HCT116 (cell line): Measurements from ENCODE around the gene CACNA1E. TPM values are rescaled to one million over a fixed set of nuclear protein-coding genes. Genes with fewer than 3 reads are reported as not detected.

Experiments used
- ATAC-seq: fragments of 200-7000 bp; cut with Tn5 transposase; 2 replicates; pipeline ENCODE4 v1.9.1; 2020; ENCODE audit warnings: mild to moderate bottlenecking, moderate library complexity
- BruUV-seq: library from RNA; stranded (reverse); fragments of 400-500 nt; replicated peaks from 2 replicates; lab custom pipeline; 2021; lab: Mats Ljungman, UMichigan
- CTCF ChIA-PET: fragments of 300-600 bp; sonication (Branson Sonifier 250); formaldehyde crosslinking; loops from one replicate; lab custom pipeline; 2021; ENCODE audit warnings: antibody characterized with exemption; lab: Charles Lee
- POLR2A ChIA-PET: fragments of 300-600, 350-600 bp; sonication (Branson Sonifier 250); formaldehyde crosslinking; loops from one replicate; lab custom pipeline; 2021; ENCODE audit warnings: antibody characterized with exemption; lab: Charles Lee
- RAD21 ChIA-PET, 2 experiments: fragments of 300-600 bp; sonication (Branson Sonifier 250); formaldehyde crosslinking; loops; one replicate each; lab custom pipeline; 2023; ENCODE audit warnings: low total read pairs in 2 of 2; ENCODE audit not compliant: uncharacterized antibody in 2 of 2, unreplicated experiment in 2 of 2, low non-redundant PET in 1 of 2; lab: Charles Lee
- DNase-seq: peaks from one replicate; pipeline ENCODE4 v3.0.0-alpha.2; 2010; ENCODE audit warnings: low read depth, low spot score
- H2AFZ ChIP-seq: fragments of 200-600 bp; shearing (Covaris generic), sonication (generic); 2 replicates; pipeline ENCODE4 v1.6.1; 2017; ENCODE audit warnings: low read depth, mixed run types, mixed read lengths, antibody characterized with exemption, low read length; ENCODE audit not compliant: poor library complexity, severe bottlenecking
- H3K27ac ChIP-seq: 2 replicates; pipeline ENCODE4 v1.5.1; 2012; ENCODE audit warnings: low read depth, low read length
- H3K27me3 ChIP-seq: fragments of 200-600 bp; sonication (generic); 2 replicates; pipeline ENCODE4 v1.6.1; 2016; ENCODE audit warnings: mixed run types, low read length, mixed read lengths; ENCODE audit not compliant: insufficient read depth
- H3K36me3 ChIP-seq, 2 experiments: fragments of 200-500 bp in 1 of 2; fragments of 200-600 bp in 1 of 2; sonication (Bioruptor generic) in 1 of 2; sonication (generic) in 1 of 2; 2 replicates each; pipeline versions ENCODE4 v1.5.1 to v1.6.1; 2014 to 2016; ENCODE audit warnings: low read length in 2 of 2, inconsistent platforms in 1 of 2, mixed read lengths in 1 of 2, mixed run types in 1 of 2; ENCODE audit not compliant: insufficient read depth in 2 of 2, control insufficient read depth in 1 of 2
- H3K4me1 ChIP-seq, 2 experiments: fragments of 200-600 bp in 1 of 2; sonication (generic) in 1 of 2; 2 replicates each; pipeline versions ENCODE4 v1.5.1 to v1.6.1; 2012 to 2017; ENCODE audit warnings: low read length in 2 of 2, inconsistent platforms in 1 of 2, mild to moderate bottlenecking in 1 of 2, mixed read lengths in 1 of 2, mixed run types in 1 of 2, moderate library complexity in 1 of 2; ENCODE audit not compliant: insufficient read depth in 2 of 2, control insufficient read depth in 1 of 2
- H3K4me2 ChIP-seq: fragments of 200-600 bp; sonication (generic); 2 replicates; pipeline ENCODE4 v1.6.1; 2017; ENCODE audit warnings: mixed run types, low read length, mixed read lengths
- H3K4me3 ChIP-seq, 2 experiments: fragments of 200-600 bp in 1 of 2; sonication (generic) in 1 of 2; replicated peaks in 1 of 2; 2 replicates each; pipeline ENCODE4 v1.5.1; 2011 to 2016; ENCODE audit warnings: low read length in 2 of 2, control low read depth in 1 of 2, low read depth in 1 of 2, mild to moderate bottlenecking in 1 of 2, mixed read lengths in 1 of 2, mixed run types in 1 of 2
- H3K79me2 ChIP-seq: fragments of 200-600 bp; sonication (generic); 2 replicates; pipeline ENCODE4 v1.6.1; 2017; ENCODE audit warnings: mild to moderate bottlenecking, mixed run types, low read length, moderate library complexity, mixed read lengths; ENCODE audit not compliant: insufficient read depth
- H3K9ac ChIP-seq: fragments of 200-600 bp; sonication (generic); 2 replicates; pipeline ENCODE4 v1.6.1; 2016; ENCODE audit warnings: low read length, mixed read lengths
- H3K9me2 ChIP-seq: fragments of 200-600 bp; sonication (generic), shearing (Covaris generic); 2 replicates; pipeline ENCODE4 v1.6.1; 2017; ENCODE audit warnings: mixed run types, mild to moderate bottlenecking, moderate library complexity; ENCODE audit not compliant: insufficient read depth
- H3K9me3 ChIP-seq, 2 experiments: fragments of 200-500 bp in 1 of 2; fragments of 200-600 bp in 1 of 2; sonication (Bioruptor generic) in 1 of 2; sonication (generic) in 1 of 2; 2 replicates each; pipeline ENCODE4 v1.6.1; 2014 to 2017; ENCODE audit warnings: low read length in 2 of 2, mixed read lengths in 2 of 2, inconsistent platforms in 1 of 2, low read depth in 1 of 2, mild to moderate bottlenecking in 1 of 2, mixed run types in 1 of 2, moderate library complexity in 1 of 2; ENCODE audit not compliant: control insufficient read depth in 1 of 2, insufficient read depth in 1 of 2
- H4K20me1 ChIP-seq: fragments of 200-600 bp; sonication (generic), shearing (Covaris generic); 2 replicates; pipeline ENCODE4 v1.6.1; 2017; ENCODE audit warnings: mixed run types, mild to moderate bottlenecking, moderate library complexity; ENCODE audit not compliant: insufficient read depth
- ELF1 ChIP-seq: IDR thresholded peaks from 2 replicates; pipeline ENCODE4 v1.6.1; 2012; ENCODE audit warnings: low read depth, borderline replicate concordance
- POLR2AphosphoS5 ChIP-seq: IDR thresholded peaks from 2 replicates; pipeline ENCODE4 v1.6.1; 2011; ENCODE audit warnings: mild to moderate bottlenecking, low read depth, low read length, moderate library complexity
- SRF ChIP-seq: IDR thresholded peaks from 2 replicates; pipeline ENCODE4 v1.6.1; 2012; ENCODE audit warnings: low read depth
- ZFX ChIP-seq: fragments of 450-650 bp; IDR thresholded peaks from 2 replicates; pipeline ENCODE4 v1.6.1; 2017
- intact Hi-C: fragments of 100-400 bp; cut with micrococcal nuclease; formaldehyde crosslinking; loops from 2 replicates; pipeline ENCODE4 v1.10.0; 2022
- total RNA-seq: library from RNA; stranded (reverse); gene quantifications from one replicate; pipeline ENCODE4 v1.2.1, GENCODE V29; 2021; ENCODE audit not compliant: unreplicated experiment
- TF ChIP-seq, protein P1 (sequence below), 3 experiments: fragments of 200-600 bp in 1 of 3; sonication (generic) in 1 of 3; IDR thresholded peaks in 2 of 3; conservative IDR thresholded peaks in 1 of 3; 2 replicates each; pipeline ENCODE4 v1.5.1; 2012 to 2017; ENCODE audit warnings: low read depth in 2 of 3, low read length in 2 of 3, antibody characterized with exemption in 1 of 3, borderline replicate concordance in 1 of 3, control low read depth in 1 of 3, mild to moderate bottlenecking in 1 of 3, mixed read lengths in 1 of 3, mixed run types in 1 of 3, moderate library complexity in 1 of 3; ENCODE audit not compliant: insufficient read depth in 1 of 3
- TF ChIP-seq, protein P2 (sequence below): IDR thresholded peaks from 2 replicates; pipeline ENCODE4 v1.6.1; 2012
- TF ChIP-seq, protein P3 (sequence below): IDR thresholded peaks from 2 replicates; pipeline ENCODE4 v1.6.1; 2012; ENCODE audit warnings: low read depth
- TF ChIP-seq, protein P4 (sequence below): IDR thresholded peaks from 2 replicates; pipeline ENCODE4 v1.6.1; 2012

The CACNA1E gene
- total RNA-seq, 1 experiment from 2014 or later, result 0.02 TPM

DNA sequence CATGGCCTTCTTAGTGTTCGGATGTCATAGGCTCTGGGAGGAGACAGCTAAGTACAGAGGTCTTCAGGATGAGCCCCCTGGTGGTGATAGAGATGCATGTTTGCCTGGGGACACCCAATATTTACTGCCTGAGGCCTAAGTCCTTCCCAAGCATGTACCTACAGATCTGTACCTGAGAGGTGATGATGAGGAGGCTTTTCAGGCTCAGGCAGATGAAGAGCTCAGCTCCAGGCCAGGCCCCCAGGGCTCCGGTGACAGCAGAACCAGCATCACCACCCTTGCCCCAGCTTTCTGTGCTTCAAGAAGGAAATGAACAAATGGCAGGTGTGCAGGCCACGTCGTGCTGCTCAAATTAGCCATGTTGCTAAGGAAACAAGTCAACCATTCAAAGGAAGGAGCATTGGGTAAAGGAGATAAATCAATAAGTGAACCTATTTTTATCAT is 21.1 kb downstream of the CACNA1E start:
- intact Hi-C loops, result loop anchor here (1.0 to 10.0 kb wide), 2 partner anchors 25 to 310 kb away; no protein-coding TSS in a partner anchor
- TF ChIP-seq, protein P1, sequence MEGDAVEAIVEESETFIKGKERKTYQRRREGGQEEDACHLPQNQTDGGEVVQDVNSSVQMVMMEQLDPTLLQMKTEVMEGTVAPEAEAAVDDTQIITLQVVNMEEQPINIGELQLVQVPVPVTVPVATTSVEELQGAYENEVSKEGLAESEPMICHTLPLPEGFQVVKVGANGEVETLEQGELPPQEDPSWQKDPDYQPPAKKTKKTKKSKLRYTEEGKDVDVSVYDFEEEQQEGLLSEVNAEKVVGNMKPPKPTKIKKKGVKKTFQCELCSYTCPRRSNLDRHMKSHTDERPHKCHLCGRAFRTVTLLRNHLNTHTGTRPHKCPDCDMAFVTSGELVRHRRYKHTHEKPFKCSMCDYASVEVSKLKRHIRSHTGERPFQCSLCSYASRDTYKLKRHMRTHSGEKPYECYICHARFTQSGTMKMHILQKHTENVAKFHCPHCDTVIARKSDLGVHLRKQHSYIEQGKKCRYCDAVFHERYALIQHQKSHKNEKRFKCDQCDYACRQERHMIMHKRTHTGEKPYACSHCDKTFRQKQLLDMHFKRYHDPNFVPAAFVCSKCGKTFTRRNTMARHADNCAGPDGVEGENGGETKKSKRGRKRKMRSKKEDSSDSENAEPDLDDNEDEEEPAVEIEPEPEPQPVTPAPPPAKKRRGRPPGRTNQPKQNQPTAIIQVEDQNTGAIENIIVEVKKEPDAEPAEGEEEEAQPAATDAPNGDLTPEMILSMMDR (IDR thresholded peaks at IDR 0.05 in 2 of 3, conservative IDR thresholded peaks at IDR 0.05 in 1 of 3; ENCODE audit: borderline replicate concordance in 1 of 3, insufficient read depth in 1 of 3, low read depth in 2 of 3, low read length in 2 of 3), result peak in 2 of 3 experiments; percentile 64 to 66; a peak in 4 of 6 replicates
- TF ChIP-seq, protein P2, sequence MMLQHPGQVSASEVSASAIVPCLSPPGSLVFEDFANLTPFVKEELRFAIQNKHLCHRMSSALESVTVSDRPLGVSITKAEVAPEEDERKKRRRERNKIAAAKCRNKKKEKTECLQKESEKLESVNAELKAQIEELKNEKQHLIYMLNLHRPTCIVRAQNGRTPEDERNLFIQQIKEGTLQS, result no peak

DNA sequence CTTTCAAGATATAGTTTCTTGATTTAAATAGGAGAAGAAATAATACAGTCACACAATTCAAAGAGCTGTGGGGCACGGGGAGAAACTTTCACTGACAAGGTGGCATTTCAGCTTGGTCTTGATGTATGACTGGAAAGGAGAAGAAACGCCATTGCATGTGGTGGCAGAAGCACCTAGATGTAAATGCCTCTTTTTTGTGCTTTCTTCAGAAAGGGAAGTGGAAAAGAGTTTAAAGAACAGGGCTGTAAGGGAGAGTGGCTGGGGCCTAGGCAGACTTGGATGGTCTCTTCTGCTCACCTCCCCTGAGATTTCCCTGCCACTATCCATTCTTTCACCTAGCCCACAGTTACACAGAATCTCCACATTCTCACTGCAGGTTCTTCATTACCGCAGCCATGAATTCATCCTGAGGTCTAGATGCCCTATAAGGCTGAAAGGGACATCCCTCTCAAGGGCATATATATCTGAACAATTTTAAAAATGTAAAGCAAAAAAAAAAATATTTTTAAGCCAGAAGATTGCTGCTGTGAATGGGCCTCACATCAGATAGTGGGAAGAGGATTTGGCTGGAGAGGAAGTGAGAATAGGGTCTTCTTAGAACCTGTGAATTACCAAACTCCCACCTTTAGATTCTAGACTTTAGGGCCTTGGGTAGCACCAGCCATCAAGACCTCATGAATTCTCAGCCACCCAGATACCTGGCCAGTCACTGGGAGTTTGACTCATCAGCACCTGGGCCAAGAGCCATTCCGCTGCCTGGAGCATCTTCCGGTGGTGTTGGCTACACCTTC is 23.4 kb downstream of the CACNA1E start:
- Histone ChIP-seq H4K20me1 (no peaks in the 10 kb centered on the region), H3K36me3 (no peaks in the 10 kb centered on the region), H3K9me2 (no peaks in the 10 kb centered on the region), H3K9ac (no peak overlapping the region), H2AFZ (no peak overlapping the region), H3K4me2 (no peak overlapping the region), H3K27ac (no peak overlapping the region), H3K4me1 (no peaks in the 10 kb centered on the region), H3K79me2 (no peaks in the 10 kb centered on the region), H3K9me3 (no peaks in the 10 kb centered on the region), H3K27me3 (no peaks in the 10 kb centered on the region; the same call in 1 of the 2 replicates), H3K4me3 (no peak overlapping the region)
- no TSS peak for BruUV-seq
- CTCF ChIA-PET, result no interaction called here
- POLR2A ChIA-PET, result no interaction called here
- DNase-seq (no peak), ATAC-seq (no peak)
- intact Hi-C loops, result loop anchor here (10.0 kb wide), 1 partner anchor 312 kb away; no protein-coding TSS in a partner anchor
- RAD21 ChIA-PET, result no interaction called here
- TF ChIP-seq, protein P3, sequence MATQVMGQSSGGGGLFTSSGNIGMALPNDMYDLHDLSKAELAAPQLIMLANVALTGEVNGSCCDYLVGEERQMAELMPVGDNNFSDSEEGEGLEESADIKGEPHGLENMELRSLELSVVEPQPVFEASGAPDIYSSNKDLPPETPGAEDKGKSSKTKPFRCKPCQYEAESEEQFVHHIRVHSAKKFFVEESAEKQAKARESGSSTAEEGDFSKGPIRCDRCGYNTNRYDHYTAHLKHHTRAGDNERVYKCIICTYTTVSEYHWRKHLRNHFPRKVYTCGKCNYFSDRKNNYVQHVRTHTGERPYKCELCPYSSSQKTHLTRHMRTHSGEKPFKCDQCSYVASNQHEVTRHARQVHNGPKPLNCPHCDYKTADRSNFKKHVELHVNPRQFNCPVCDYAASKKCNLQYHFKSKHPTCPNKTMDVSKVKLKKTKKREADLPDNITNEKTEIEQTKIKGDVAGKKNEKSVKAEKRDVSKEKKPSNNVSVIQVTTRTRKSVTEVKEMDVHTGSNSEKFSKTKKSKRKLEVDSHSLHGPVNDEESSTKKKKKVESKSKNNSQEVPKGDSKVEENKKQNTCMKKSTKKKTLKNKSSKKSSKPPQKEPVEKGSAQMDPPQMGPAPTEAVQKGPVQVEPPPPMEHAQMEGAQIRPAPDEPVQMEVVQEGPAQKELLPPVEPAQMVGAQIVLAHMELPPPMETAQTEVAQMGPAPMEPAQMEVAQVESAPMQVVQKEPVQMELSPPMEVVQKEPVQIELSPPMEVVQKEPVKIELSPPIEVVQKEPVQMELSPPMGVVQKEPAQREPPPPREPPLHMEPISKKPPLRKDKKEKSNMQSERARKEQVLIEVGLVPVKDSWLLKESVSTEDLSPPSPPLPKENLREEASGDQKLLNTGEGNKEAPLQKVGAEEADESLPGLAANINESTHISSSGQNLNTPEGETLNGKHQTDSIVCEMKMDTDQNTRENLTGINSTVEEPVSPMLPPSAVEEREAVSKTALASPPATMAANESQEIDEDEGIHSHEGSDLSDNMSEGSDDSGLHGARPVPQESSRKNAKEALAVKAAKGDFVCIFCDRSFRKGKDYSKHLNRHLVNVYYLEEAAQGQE, result no peak
- TF ChIP-seq SRF (no peak), ELF1 (no peak), ZFX (no peak), POLR2AphosphoS5 (no peak)
- TF ChIP-seq, protein P2, result no peak
- TF ChIP-seq, protein P4, sequence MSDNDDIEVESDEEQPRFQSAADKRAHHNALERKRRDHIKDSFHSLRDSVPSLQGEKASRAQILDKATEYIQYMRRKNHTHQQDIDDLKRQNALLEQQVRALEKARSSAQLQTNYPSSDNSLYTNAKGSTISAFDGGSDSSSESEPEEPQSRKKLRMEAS, result no peak

More for the DNA sequence above, 21.1 kb downstream of the CACNA1E start:
- Histone ChIP-seq H3K9me2 (no peaks in the 10 kb centered on the region), H3K9me3 (no peaks in the 10 kb centered on the region), H3K79me2 (no peaks in the 10 kb centered on the region), H3K27ac (no peak overlapping the region), H3K27me3 (peaks cover 10% of the 10 kb centered on the region), H3K4me1 (no peaks in the 10 kb centered on the region), H3K4me3 (no peak overlapping the region), H3K36me3 (no peaks in the 10 kb centered on the region), H4K20me1 (no peaks in the 10 kb centered on the region), H3K4me2 (no peak overlapping the region), H2AFZ (no peak overlapping the region), H3K9ac (no peak overlapping the region)
- ChIA-PET RAD21 (no interaction called here), CTCF (interaction anchor here (0.6 to 1.0 kb wide), 3 partner anchors 25 to 432 kb away, joined by 3 to 4 read pairs (median 3); no protein-coding TSS in a partner anchor), POLR2A (no interaction called here)
- ATAC-seq (peak; percentile 98), DNase-seq (peak; percentile 62)
- BruUV-seq, result no TSS peak
